A549 (cell line): ENCODE data around the gene CCL8. TPM values are rescaled to one million over a fixed set of nuclear protein-coding genes. Genes with fewer than 3 reads are reported as not detected.

Experiments
- ATAC-seq, 2 experiments: fragments of 200-7000 bp in 1 of 2; fragments of >200 bp in 1 of 2; cut with Nextera tagmentation in 1 of 2; cut with Tn5 transposase in 1 of 2; 3 replicates each; pipeline versions ENCODE4 v1.8.0 to v1.9.1; 2018 to 2020; ENCODE audit warnings: mild to moderate bottlenecking in 1 of 2, moderate library complexity in 1 of 2
- CTCF ChIA-PET: fragments of 300-600 bp; sonication (Branson Sonifier 250); formaldehyde crosslinking; extraction: SDS; loops from one replicate; lab custom pipeline; 2021; ENCODE audit warnings: antibody characterized with exemption, inconsistent platforms; lab: Yijun Ruan, JAX
- POLR2A ChIA-PET: fragments of 350-600 bp; formaldehyde crosslinking; extraction: SDS; loops from one replicate; lab custom pipeline; 2021; ENCODE audit warnings: antibody characterized with exemption, inconsistent platforms; lab: Yijun Ruan, JAX
- DNase-seq, 2 experiments: peaks; one replicate each; pipeline versions ENCODE4 v3.0.0 to v3.0.0-alpha.2; 2011 to 2016; ENCODE audit warnings: low read depth in 1 of 2, low spot score in 1 of 2
- FAIRE-seq: peaks from 2 replicates; lab custom pipeline; 2011; peaks lifted over from hg19 to GRCh38; lab: Jason Lieb, UNC
- H3K27ac ChIP-seq, 2 experiments: fragments of >200 bp; sonication (Bioruptor Twin); formaldehyde crosslinking; 3 replicates each; pipeline ENCODE4 v1.5.1; 2016 to 2017
- H3K4me1 ChIP-seq: fragments of >200 bp; sonication (Bioruptor Twin); formaldehyde crosslinking; 3 replicates; pipeline ENCODE4 v1.6.1; 2016
- H3K4me2 ChIP-seq: fragments of >200 bp; sonication (Bioruptor Twin); formaldehyde crosslinking; 3 replicates; pipeline ENCODE4 v1.6.1; 2016
- H3K4me3 ChIP-seq: fragments of >200 bp; sonication (Bioruptor Twin); formaldehyde crosslinking; 3 replicates; pipeline ENCODE4 v1.5.1; 2016
- H3K9me3 ChIP-seq: fragments of >200 bp; sonication (Bioruptor Twin); formaldehyde crosslinking; 3 replicates; pipeline ENCODE4 v1.6.1; 2016
- CBX8 ChIP-seq: fragments of 200-600 bp; sonication (generic); IDR thresholded peaks from 2 replicates; pipeline ENCODE4 v1.6.1; 2016
- FOSL2 ChIP-seq, 2 experiments: fragments of 450-650 bp in 1 of 2; fragments of >200 bp in 1 of 2; sonication (Bioruptor Twin) in 1 of 2; formaldehyde crosslinking; IDR thresholded peaks; 2 replicates each; pipeline versions ENCODE4 v1.5.0 to v1.6.1; 2016 to 2020; ENCODE audit warnings: mild to moderate bottlenecking in 1 of 2, moderate library complexity in 1 of 2
- FOXS1 ChIP-seq: fragments of 250-450 bp; sonication (Bioruptor Pico); IDR thresholded peaks from 2 replicates; pipeline ENCODE4 v1.5.0; 2020; ENCODE audit warnings: mild to moderate bottlenecking, moderate library complexity
- HMGXB4 ChIP-seq: fragments of 250-450 bp; sonication (Bioruptor Pico); IDR thresholded peaks from 2 replicates; pipeline ENCODE4 v1.5.0; 2021; ENCODE audit warnings: mild to moderate bottlenecking, moderate library complexity, borderline replicate concordance
- KDM1A ChIP-seq: fragments of 200-600 bp; sonication (generic); IDR thresholded peaks from 2 replicates; pipeline ENCODE4 v1.6.1; 2016; ENCODE audit warnings: low read depth, mild to moderate bottlenecking
- REST ChIP-seq: fragments of 200-600 bp; sonication (generic); IDR thresholded peaks from 2 replicates; pipeline ENCODE4 v1.6.1; 2016; ENCODE audit warnings: antibody characterized with exemption, mild to moderate bottlenecking, moderate library complexity
- SMC3 ChIP-seq: fragments of >200 bp; sonication (Bioruptor Twin); formaldehyde crosslinking; IDR thresholded peaks from 3 replicates; pipeline ENCODE4 v1.6.1; 2018; ENCODE audit warnings: inconsistent platforms
- USF2 ChIP-seq: fragments of 450-650 bp; IDR thresholded peaks from 2 replicates; pipeline ENCODE4 v1.6.1; 2014; ENCODE audit warnings: antibody characterized with exemption
- ZNF302 ChIP-seq: fragments of 250-450 bp; sonication (Bioruptor Pico); IDR thresholded peaks from 2 replicates; pipeline ENCODE4 v1.9.0; 2021; ENCODE audit warnings: inconsistent platforms, mild to moderate bottlenecking, moderate library complexity
- WGBS: methylation state at CpG from one replicate; pipeline ENCODE4 v1.1.6; 2017; ENCODE audit errors: missing lambda C conversion rate; 5-methylcytosine and 5-hydroxymethylcytosine counted together
- polyA plus RNA-seq, 4 experiments: library from polyadenylated mRNA; depleted of rRNA in 3 of 4; stranded (reverse); fragments of >200 nt; fragmentation: RNase III in 1 of 4; extraction: RNeasy Plus Mini Kit Qiagen cat#74134 plus additional on column Dnase treatment in 1 of 4; gene quantifications; 2 replicates in 3 of 4; 3 replicates in 1 of 4; pipeline ENCODE4 v1.2.3, GENCODE V29; 2011 to 2017

Gene CCL8
- polyA plus RNA-seq, 2 of the 4 experiments (the other 2 are of a cell fraction) = not detected

GRCh38 chr17:34291721-34292348, 27.4 kb upstream of the CCL8 start:
- TF ChIP-seq ZNF302 (no peak), REST (peak; percentile 70; the same call in 1 of the 2 replicates), FOSL2 (IDR thresholded peaks at IDR 0.05) (no peak), FOSL2 (CRISPR knock-in tag; IDR thresholded peaks at IDR 0.05) (0 out of 2 replicates have a peak, but pooled peaks have one; percentile 9), CBX8 (no peak)
- TF ChIP-seq, all 56 proteins: peak for 2
- ChIA-PET CTCF (interaction anchor here (1.2 to 1.8 kb wide), 2 partner anchors 9 to 70 kb away, joined by 5 to 8 read pairs; no protein-coding TSS in a partner anchor), POLR2A (no interaction called here)
- FAIRE-seq (no peak), ATAC-seq (peak in 1 of 2 experiments; percentile 56; a peak in 3 of 6 replicates), DNase-seq (peak in 1 of 2 experiments; percentile 21)
- Histone ChIP-seq H3K27ac (no peak overlapping the region), H3K9me3 (no peaks in the 10 kb centered on the region), H3K4me2 (no peak overlapping the region), H3K4me1 (no peaks in the 10 kb centered on the region), H3K4me3 (no peak overlapping the region)
- 29% methylated on average over 6 of the region's 6 CpGs for WGBS

- ATAC-seq (no peak), DNase-seq (no peak), FAIRE-seq (no peak)
- no peak overlapping the region for H3K4me3 ChIP-seq
- ChIA-PET POLR2A (no interaction called here), CTCF (interaction anchor here (0.9 to 6.6 kb wide), 2 partner anchors 63 to 97 kb away, joined by 3 to 42 read pairs; no protein-coding TSS in a partner anchor)
- no peaks in the 10 kb centered on the region; the same call in 2 of the 3 replicates for H3K4me1 ChIP-seq
- no peak overlapping the region for H3K4me2 ChIP-seq
- no peaks in the 10 kb centered on the region for H3K9me3 ChIP-seq
- TF ChIP-seq FOXS1 (CRISPR knock-in tag) (no peak), HMGXB4 (CRISPR knock-in tag) (no peak), KDM1A (no peak), REST (no peak), USF2 (no peak), SMC3 (no peak)
- H3K27ac ChIP-seq = no peak overlapping the region
- 61% methylated on average over 2 of the region's 2 CpGs for WGBS
Measured at GRCh38 chr17:34299027-34299426, 20.2 kb upstream of the CCL8 start.
